Heart left ventricle (tissue), 13 donors: ENCODE results near the gene SYNGAP1.

Experiments
- POLR2A ChIP-seq, 2 donors: fragments of 450-650 bp; IDR thresholded peaks; one replicate each; pipeline ENCODE4 v1.6.1; 2017; ENCODE audit warnings: antibody characterized with exemption in 2 of 2, mild to moderate bottlenecking in 2 of 2, moderate library complexity in 2 of 2
- TF ChIP-seq, protein P1 (sequence below), 12 donors: fragments of 200-600 bp; sonication (generic) in 4 of 12; IDR thresholded peaks; one replicate each; pipeline versions ENCODE4 v1.5.0 to v1.8.0; 2018 to 2022; ENCODE audit warnings: antibody characterized with exemption in 12 of 12, mild to moderate bottlenecking in 5 of 12
- donor health status: ischemic (EF 13 %, LVEDD 7.1; RV severe dilation, severe dysfunction).
- donor health status: DM: no; HTN: yes; CAD: no.
- donor health status: DM: no; HTN: no; CAD: no.
- donor health status: ischemic (EF 25% LVEDD 6.9; RV normal size, moderate dysfunction).
- donor health status: ischemic (EF 25% LVEDD 5.7; RV mildly dilated, moderate dysfunction).
- donor health status: ischemic (EF 35%, LVEDD 5.7; RV mildly dilated, moderate dysfunction).
- donor health status: nonischemic (EF 11% LVEDD 7.7; RV severe dilation, severe dysfunction).
- donor health status: DM: yes; HTN: yes; CAD: no.
- donor health status: PGD.
- donor health status: ischemic (EF 29% LVEDD 5.4; RV normal size, mild dysfunction).
- donor health status: nonischemic (EF 23%, LVEDD 6.1; RV moderate dilation, normal function).

DNA sequence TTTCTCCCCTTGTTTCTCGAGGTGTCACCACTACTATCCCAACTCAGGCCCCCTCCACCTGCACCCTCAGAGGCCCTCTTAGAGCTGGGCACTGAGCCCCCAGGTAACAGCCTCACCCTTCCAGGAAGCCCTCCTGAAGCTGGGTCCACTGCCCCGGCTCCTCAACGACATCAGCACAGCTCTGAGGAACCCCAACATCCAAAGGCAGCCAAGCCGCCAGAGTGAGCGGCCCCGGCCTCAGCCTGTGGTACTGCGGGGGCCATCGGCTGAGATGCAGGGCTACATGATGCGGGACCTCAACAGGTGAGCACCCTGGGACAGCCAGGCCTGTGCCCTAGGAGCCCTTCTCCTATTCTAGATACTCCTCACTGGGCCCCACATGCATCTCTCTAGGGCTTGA lies 21.6 kb downstream of the SYNGAP1 start:
- no peak for TF ChIP-seq POLR2A (IDR thresholded peaks at IDR 0.05)
- TF ChIP-seq, protein P1, sequence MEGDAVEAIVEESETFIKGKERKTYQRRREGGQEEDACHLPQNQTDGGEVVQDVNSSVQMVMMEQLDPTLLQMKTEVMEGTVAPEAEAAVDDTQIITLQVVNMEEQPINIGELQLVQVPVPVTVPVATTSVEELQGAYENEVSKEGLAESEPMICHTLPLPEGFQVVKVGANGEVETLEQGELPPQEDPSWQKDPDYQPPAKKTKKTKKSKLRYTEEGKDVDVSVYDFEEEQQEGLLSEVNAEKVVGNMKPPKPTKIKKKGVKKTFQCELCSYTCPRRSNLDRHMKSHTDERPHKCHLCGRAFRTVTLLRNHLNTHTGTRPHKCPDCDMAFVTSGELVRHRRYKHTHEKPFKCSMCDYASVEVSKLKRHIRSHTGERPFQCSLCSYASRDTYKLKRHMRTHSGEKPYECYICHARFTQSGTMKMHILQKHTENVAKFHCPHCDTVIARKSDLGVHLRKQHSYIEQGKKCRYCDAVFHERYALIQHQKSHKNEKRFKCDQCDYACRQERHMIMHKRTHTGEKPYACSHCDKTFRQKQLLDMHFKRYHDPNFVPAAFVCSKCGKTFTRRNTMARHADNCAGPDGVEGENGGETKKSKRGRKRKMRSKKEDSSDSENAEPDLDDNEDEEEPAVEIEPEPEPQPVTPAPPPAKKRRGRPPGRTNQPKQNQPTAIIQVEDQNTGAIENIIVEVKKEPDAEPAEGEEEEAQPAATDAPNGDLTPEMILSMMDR (IDR thresholded peaks at IDR 0.05): no peak
